ENCODE data around the gene TET1. TPM values are rescaled to one million over a fixed set of nuclear protein-coding genes. Genes with fewer than 3 reads are reported as not detected.

Gene TET1
- total and polyA plus RNA-seq, 4 donors, result 0.06 to 2.1 (median 0.75) TPM

DNA sequence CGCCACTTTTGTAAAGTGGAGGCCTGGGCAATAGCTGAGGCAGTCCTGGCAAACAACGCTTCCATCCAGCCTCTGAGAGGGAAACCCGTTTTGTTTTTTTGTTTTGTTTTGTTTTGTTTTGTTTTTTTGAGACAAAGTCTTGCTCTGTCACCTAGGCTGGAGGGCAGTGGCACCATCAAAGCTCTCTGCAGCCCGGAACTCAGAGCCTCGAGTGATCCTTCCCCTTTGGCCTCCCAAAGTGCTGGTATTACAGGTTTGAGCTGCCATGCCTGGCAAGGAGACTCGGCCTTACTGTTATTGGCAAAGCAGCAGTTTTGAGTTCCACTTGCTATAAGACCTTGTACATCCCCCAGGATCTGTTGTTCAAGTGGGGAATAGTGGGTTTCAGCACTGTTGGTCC, 22.3 kb upstream of the TET1 start:
- Histone ChIP-seq H3K27ac (ENCODE audit: low read depth in 1 of 2, low read length in 2 of 2) (no peak overlapping the region), H3K9me3 (ENCODE audit: control insufficient read depth in 4 of 4, low read length in 3 of 4) (no peaks in the 10 kb centered on the region), H3K36me3 (ENCODE audit: control insufficient read depth in 4 of 4, insufficient read depth in 3 of 4, low read depth in 1 of 4, low read length in 3 of 4) (no peaks in the 10 kb centered on the region), H3K4me3 (ENCODE audit: low read depth in 1 of 3, low read length in 3 of 3) (no peak overlapping the region), H3K4me1 (ENCODE audit: control insufficient read depth in 4 of 4, insufficient read depth in 4 of 4, low read length in 3 of 4) (no peaks in the 10 kb centered on the region), H3K9ac (ENCODE audit: low read depth in 1 of 2, low read length in 2 of 2) (no peak overlapping the region), H3K27me3 (ENCODE audit: control insufficient read depth in 4 of 4, insufficient read depth in 4 of 4, low read length in 3 of 4) (no peaks in the 10 kb centered on the region)
- TF ChIP-seq, protein P1, sequence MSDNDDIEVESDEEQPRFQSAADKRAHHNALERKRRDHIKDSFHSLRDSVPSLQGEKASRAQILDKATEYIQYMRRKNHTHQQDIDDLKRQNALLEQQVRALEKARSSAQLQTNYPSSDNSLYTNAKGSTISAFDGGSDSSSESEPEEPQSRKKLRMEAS (IDR thresholded peaks at IDR 0.05), result no peak
- TF ChIP-seq RXRA (IDR thresholded peaks at IDR 0.05), result no peak
- TF ChIP-seq HNF4A (conservative IDR thresholded peaks at IDR 0.05), result no peak
- DNase-seq (ENCODE audit: low spot score), result no peak
- 84% methylated on average over 6 of the region's 6 CpGs for WGBS

DNA sequence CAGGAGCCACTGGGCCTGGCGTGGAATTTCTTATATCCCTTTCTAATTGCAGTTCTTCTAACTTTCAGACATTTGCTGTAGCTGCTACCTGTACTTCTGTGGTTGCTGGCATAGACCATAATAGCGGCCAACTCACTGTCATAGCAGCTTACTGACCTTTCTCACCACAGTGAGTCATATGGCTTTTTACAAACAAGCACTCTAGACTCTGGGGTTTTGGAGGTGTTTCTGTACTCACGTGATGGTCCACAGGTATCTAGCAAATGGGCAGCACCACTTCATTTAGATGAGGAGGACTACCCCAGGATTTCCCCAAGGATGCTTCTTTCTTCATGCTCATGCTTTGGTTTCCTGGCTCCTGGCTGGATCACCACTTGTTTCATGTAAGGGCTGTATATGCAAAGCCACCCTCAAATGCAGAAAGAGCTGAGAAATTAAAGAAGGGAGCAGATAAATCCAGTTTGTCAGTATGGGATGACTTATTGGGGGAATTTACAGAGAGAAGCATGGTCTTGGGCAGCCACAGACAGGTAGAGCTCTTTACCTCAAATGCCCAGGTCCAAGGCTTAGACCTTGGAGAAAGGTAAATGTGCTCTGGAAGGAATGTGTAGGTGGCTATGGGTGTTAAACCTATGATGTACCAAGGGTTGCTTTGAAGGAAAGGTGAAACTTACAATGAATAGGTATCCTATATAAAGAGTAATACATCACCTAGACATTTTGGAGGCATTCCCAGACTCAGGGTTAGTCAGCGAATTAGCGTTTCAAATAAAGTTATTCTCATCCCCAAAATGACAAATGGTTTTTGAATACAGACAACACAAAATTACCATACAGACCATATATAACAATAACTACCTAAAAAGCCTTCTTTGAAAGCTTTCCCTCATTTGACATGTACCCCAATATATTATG, 16.9 kb upstream of the TET1 start:
- Histone ChIP-seq H3K27ac (ENCODE audit: low read depth in 1 of 2, low read length in 2 of 2) (peak overlapping the region in 1 of 2 donors; percentile 42), H3K27me3 (ENCODE audit: control insufficient read depth in 4 of 4, insufficient read depth in 4 of 4, low read length in 3 of 4) (no peaks in the 10 kb centered on the region), H3K4me1 (ENCODE audit: control insufficient read depth in 4 of 4, insufficient read depth in 4 of 4, low read length in 3 of 4) (no peaks in the 10 kb centered on the region), H3K36me3 (ENCODE audit: control insufficient read depth in 4 of 4, insufficient read depth in 3 of 4, low read depth in 1 of 4, low read length in 3 of 4) (no peaks in the 10 kb centered on the region), H3K9me3 (ENCODE audit: control insufficient read depth in 4 of 4, low read length in 3 of 4) (no peaks in the 10 kb centered on the region), H3K9ac (ENCODE audit: low read depth in 1 of 2, low read length in 2 of 2) (no peak overlapping the region), H3K4me3 (ENCODE audit: low read depth in 1 of 3, low read length in 3 of 3) (no peak overlapping the region)
- 77% methylated on average over 5 of the region's 5 CpGs for WGBS
- DNase-seq (ENCODE audit: low spot score), result no peak
- no peak for TF ChIP-seq EGR1 (IDR thresholded peaks at IDR 0.05; ENCODE audit: low read depth in 2 of 2)
- peak in 1 of 2 donors; percentile 31 for TF ChIP-seq HNF4A (conservative IDR thresholded peaks at IDR 0.05)
- TF ChIP-seq TAF1 (conservative IDR thresholded peaks at IDR 0.05), result no peak
- TF ChIP-seq, protein P2, sequence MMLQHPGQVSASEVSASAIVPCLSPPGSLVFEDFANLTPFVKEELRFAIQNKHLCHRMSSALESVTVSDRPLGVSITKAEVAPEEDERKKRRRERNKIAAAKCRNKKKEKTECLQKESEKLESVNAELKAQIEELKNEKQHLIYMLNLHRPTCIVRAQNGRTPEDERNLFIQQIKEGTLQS (IDR thresholded peaks at IDR 0.05), result no peak
- peak in 1 of 2 donors; percentile 37 for TF ChIP-seq JUND (IDR thresholded peaks at IDR 0.05)
- peak; percentile 16 for TF ChIP-seq SP1 (IDR thresholded peaks at IDR 0.05)

DNA sequence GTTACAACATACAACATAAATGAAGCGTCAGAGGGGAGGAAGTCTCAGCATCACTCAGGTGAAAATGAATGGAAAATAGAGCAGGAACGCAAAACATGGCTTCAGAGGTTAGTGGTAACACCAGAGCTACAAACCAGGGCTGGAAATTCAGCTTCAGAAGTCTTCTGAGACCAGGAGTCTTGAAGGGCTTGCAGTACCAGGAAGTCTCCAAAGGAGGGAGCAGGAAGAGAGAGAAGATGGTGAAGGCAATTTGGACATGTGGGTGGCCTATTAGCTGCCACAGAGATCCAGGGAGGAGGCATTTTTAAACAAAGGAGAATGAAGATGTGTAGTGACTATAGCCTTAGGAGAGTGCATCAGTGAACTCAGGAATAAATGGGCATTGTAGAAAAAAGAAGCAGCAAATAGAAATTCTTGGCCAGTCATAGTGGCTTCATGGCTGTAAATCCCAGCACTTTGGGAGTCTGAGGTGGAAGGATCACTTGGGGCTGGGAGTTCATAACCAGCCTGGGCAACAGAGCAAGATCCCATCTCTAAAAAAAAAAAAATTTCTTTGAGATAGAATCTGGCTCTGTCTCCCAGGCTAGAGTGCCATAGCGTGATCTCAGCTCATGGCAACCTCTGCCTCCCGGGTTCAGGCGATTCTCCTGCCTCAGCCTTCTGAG, 9.3 kb upstream of the TET1 start:
- H3K36me3 ChIP-seq (ENCODE audit: control insufficient read depth in 4 of 4, insufficient read depth in 3 of 4, low read depth in 1 of 4, low read length in 3 of 4), result no peaks in the 10 kb centered on the region
- WGBS, result 80% methylated on average over 5 of the region's 5 CpGs

More for the DNA sequence above, 9.3 kb upstream of the TET1 start:
- no peaks in the 10 kb centered on the region for H3K4me1 ChIP-seq (ENCODE audit: control insufficient read depth in 4 of 4, insufficient read depth in 4 of 4, low read length in 3 of 4)
- no peaks in the 10 kb centered on the region for H3K27me3 ChIP-seq (ENCODE audit: control insufficient read depth in 4 of 4, insufficient read depth in 4 of 4, low read length in 3 of 4)
- H3K27ac ChIP-seq (ENCODE audit: low read depth in 1 of 2, low read length in 2 of 2), result no peak overlapping the region
- TF ChIP-seq RAD21 (IDR thresholded peaks at IDR 0.05) (peak; percentile 82 to 87), RXRA (IDR thresholded peaks at IDR 0.05) (no peak)
- TF ChIP-seq, protein P3, sequence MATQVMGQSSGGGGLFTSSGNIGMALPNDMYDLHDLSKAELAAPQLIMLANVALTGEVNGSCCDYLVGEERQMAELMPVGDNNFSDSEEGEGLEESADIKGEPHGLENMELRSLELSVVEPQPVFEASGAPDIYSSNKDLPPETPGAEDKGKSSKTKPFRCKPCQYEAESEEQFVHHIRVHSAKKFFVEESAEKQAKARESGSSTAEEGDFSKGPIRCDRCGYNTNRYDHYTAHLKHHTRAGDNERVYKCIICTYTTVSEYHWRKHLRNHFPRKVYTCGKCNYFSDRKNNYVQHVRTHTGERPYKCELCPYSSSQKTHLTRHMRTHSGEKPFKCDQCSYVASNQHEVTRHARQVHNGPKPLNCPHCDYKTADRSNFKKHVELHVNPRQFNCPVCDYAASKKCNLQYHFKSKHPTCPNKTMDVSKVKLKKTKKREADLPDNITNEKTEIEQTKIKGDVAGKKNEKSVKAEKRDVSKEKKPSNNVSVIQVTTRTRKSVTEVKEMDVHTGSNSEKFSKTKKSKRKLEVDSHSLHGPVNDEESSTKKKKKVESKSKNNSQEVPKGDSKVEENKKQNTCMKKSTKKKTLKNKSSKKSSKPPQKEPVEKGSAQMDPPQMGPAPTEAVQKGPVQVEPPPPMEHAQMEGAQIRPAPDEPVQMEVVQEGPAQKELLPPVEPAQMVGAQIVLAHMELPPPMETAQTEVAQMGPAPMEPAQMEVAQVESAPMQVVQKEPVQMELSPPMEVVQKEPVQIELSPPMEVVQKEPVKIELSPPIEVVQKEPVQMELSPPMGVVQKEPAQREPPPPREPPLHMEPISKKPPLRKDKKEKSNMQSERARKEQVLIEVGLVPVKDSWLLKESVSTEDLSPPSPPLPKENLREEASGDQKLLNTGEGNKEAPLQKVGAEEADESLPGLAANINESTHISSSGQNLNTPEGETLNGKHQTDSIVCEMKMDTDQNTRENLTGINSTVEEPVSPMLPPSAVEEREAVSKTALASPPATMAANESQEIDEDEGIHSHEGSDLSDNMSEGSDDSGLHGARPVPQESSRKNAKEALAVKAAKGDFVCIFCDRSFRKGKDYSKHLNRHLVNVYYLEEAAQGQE (IDR thresholded peaks at IDR 0.05), result no peak
- TF ChIP-seq, protein P4, sequence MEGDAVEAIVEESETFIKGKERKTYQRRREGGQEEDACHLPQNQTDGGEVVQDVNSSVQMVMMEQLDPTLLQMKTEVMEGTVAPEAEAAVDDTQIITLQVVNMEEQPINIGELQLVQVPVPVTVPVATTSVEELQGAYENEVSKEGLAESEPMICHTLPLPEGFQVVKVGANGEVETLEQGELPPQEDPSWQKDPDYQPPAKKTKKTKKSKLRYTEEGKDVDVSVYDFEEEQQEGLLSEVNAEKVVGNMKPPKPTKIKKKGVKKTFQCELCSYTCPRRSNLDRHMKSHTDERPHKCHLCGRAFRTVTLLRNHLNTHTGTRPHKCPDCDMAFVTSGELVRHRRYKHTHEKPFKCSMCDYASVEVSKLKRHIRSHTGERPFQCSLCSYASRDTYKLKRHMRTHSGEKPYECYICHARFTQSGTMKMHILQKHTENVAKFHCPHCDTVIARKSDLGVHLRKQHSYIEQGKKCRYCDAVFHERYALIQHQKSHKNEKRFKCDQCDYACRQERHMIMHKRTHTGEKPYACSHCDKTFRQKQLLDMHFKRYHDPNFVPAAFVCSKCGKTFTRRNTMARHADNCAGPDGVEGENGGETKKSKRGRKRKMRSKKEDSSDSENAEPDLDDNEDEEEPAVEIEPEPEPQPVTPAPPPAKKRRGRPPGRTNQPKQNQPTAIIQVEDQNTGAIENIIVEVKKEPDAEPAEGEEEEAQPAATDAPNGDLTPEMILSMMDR (IDR thresholded peaks at IDR 0.05; ENCODE audit: low read depth, low read length, missing input control), result peak; percentile 74
- no peak for DNase-seq (ENCODE audit: low spot score)
- no peak overlapping the region for H3K4me3 ChIP-seq (ENCODE audit: low read depth in 1 of 3, low read length in 3 of 3)
- no peak overlapping the region for H3K9ac ChIP-seq (ENCODE audit: low read depth in 1 of 2, low read length in 2 of 2)
- no peaks in the 10 kb centered on the region for H3K9me3 ChIP-seq (ENCODE audit: control insufficient read depth in 4 of 4, low read length in 3 of 4)
